Sigmoid colon (tissue), 4 donors: ENCODE measurements around the gene PIM3.

ENCODE experiments used
- EP300 ChIP-seq, 4 donors: sonication (generic); formaldehyde crosslinking; IDR thresholded peaks; one replicate each; pipeline ENCODE4 v1.6.1; 2017; ENCODE audit warnings: antibody characterized with exemption in 4 of 4
- POLR2A ChIP-seq, 2 donors: fragments of 450-650 bp; IDR thresholded peaks; one replicate each; pipeline ENCODE4 v1.6.1; 2016; ENCODE audit warnings: antibody characterized with exemption in 2 of 2, mild to moderate bottlenecking in 2 of 2, moderate library complexity in 2 of 2
- POLR2AphosphoS5 ChIP-seq, 4 donors: sonication (generic); formaldehyde crosslinking; IDR thresholded peaks; one replicate each; pipeline ENCODE4 v1.6.1; 2017; ENCODE audit warnings: antibody characterized with exemption in 4 of 4
- TF ChIP-seq, protein P1 (sequence below), 4 experiments: fragments of 450-650 bp in 3 of 4; fragments of 200-600 bp in 1 of 4; IDR thresholded peaks; one replicate each; pipeline ENCODE4 v1.5.1; 2016 to 2019; ENCODE audit warnings: antibody characterized with exemption in 4 of 4, mild to moderate bottlenecking in 3 of 4, moderate library complexity in 2 of 4

DNA sequence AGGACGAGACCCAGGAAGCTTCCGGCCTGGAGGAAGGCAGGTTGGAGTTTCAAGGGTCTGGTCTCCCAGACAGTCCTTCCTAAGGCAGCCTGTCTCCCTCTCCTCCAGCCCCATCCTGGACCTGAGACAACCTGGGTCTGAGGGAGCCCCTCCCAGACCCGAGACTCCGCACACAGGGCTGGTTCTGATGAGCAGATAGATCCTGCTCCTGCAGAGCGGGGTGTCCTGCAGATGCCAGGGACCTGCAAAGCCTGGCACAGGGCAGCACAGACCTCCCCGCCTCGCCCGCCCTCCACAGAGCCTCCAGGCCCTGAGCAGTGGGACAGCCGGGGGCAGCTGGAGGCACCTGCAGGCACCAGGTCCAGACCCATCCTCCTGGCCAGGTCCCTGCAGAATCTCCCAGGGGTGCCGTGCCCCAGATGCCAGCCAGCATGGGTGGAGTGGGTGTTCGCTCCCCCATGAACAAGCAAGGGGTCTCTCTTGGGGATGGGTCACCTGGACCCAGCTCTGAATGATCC, 7.8 kb downstream of the PIM3 start:
- TF ChIP-seq, protein P1, sequence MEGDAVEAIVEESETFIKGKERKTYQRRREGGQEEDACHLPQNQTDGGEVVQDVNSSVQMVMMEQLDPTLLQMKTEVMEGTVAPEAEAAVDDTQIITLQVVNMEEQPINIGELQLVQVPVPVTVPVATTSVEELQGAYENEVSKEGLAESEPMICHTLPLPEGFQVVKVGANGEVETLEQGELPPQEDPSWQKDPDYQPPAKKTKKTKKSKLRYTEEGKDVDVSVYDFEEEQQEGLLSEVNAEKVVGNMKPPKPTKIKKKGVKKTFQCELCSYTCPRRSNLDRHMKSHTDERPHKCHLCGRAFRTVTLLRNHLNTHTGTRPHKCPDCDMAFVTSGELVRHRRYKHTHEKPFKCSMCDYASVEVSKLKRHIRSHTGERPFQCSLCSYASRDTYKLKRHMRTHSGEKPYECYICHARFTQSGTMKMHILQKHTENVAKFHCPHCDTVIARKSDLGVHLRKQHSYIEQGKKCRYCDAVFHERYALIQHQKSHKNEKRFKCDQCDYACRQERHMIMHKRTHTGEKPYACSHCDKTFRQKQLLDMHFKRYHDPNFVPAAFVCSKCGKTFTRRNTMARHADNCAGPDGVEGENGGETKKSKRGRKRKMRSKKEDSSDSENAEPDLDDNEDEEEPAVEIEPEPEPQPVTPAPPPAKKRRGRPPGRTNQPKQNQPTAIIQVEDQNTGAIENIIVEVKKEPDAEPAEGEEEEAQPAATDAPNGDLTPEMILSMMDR (IDR thresholded peaks at IDR 0.05) = no peak
- TF ChIP-seq POLR2AphosphoS5 (IDR thresholded peaks at IDR 0.05) (no peak), POLR2A (IDR thresholded peaks at IDR 0.05) (no peak), EP300 (IDR thresholded peaks at IDR 0.05) (no peak)
